ENCODE measurements around the gene ALOX12. TPM values are rescaled to one million over a fixed set of nuclear protein-coding genes. Genes with fewer than 3 reads are reported as not detected.

Gene ALOX12
- total RNA-seq, 1 donor from 2014 or later, result not detected

- peaks cover 36% of the 10 kb centered on the region for H3K4me1 Mint-ChIP-seq (ENCODE audit: low read depth)
- H3K4me3 Mint-ChIP-seq, result no peak overlapping the region
- no peak overlapping the region for H3K27ac Mint-ChIP-seq
- intact Hi-C loops (cut with micrococcal nuclease), result loop anchor here (1.0 kb wide), 1 partner anchor 339 kb away; no protein-coding TSS in a partner anchor
- no peaks in the 10 kb centered on the region for H3K9me3 Mint-ChIP-seq
- H3K27me3 Mint-ChIP-seq (ENCODE audit: insufficient read depth), result no peaks in the 10 kb centered on the region
- peaks cover 16% of the 10 kb centered on the region for H3K36me3 Mint-ChIP-seq (ENCODE audit: low read depth)
- DNase-seq (ENCODE audit: low spot score), result no peak
Observed at GRCh38 chr17:7005716-7006115, 9.9 kb downstream of the ALOX12 start.

DNA sequence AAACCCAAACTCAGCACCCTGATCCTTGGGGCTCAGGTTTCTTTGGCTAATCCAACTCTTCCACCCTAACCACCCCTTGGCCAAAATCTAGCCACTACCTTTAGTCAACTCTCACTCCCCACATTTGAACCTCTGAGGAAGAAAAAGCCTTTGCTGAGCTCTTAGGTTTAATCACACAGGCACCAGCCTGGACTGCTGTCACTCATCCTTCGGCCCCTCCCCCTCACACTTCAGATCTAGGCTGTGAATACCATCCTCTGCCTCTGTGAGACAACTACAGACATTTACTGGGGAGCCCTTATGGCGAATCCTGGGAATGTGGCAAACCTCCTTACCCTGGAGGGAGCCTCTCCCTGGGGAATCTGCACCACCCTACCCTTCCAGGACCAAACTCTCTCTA lies 11.3 kb downstream of the ALOX12 start:
- H3K9me3 Mint-ChIP-seq, result no peaks in the 10 kb centered on the region
- no peak overlapping the region for H3K4me3 Mint-ChIP-seq
- H3K27me3 Mint-ChIP-seq (ENCODE audit: insufficient read depth), result peaks cover under 1% of the 10 kb centered on the region
- DNase-seq (ENCODE audit: low spot score), result no peak
- intact Hi-C loops (cut with micrococcal nuclease), result no loop called here
- no peak overlapping the region for H3K27ac Mint-ChIP-seq
- peaks cover 9% of the 10 kb centered on the region for H3K36me3 Mint-ChIP-seq (ENCODE audit: low read depth)
- peaks cover 43% of the 10 kb centered on the region for H3K4me1 Mint-ChIP-seq (ENCODE audit: low read depth)

GRCh38 chr17:7010523-7010922 lies 14.7 kb downstream of the ALOX12 start:
- Mint-ChIP-seq H3K27me3 (ENCODE audit: insufficient read depth) (peaks cover 5% of the 10 kb centered on the region), H3K9me3 (no peaks in the 10 kb centered on the region), H3K27ac (no peak overlapping the region), H3K4me1 (ENCODE audit: low read depth) (peaks cover 40% of the 10 kb centered on the region), H3K4me3 (peak overlapping the region; percentile 68), H3K36me3 (ENCODE audit: low read depth) (peaks cover 11% of the 10 kb centered on the region)
- DNase-seq (ENCODE audit: low spot score), result no peak
- intact Hi-C loops (cut with micrococcal nuclease), result loop anchor here (5.0 to 10.0 kb wide), 3 partner anchors 253 to 1144 kb away; partner anchors contain the start of genes CYB5D1, NAA38, PER1 and TMEM88

GRCh38 chr17:7011415-7011814 lies 15.6 kb downstream of the ALOX12 start:
- H3K4me3 Mint-ChIP-seq, result peak overlapping the region; percentile 99
- DNase-seq (ENCODE audit: low spot score), result no peak
- peaks cover 13% of the 10 kb centered on the region for H3K36me3 Mint-ChIP-seq (ENCODE audit: low read depth)
- H3K4me1 Mint-ChIP-seq (ENCODE audit: low read depth), result peaks cover 49% of the 10 kb centered on the region
- no peaks in the 10 kb centered on the region for H3K9me3 Mint-ChIP-seq
- peaks cover 5% of the 10 kb centered on the region for H3K27me3 Mint-ChIP-seq (ENCODE audit: insufficient read depth)
- H3K27ac Mint-ChIP-seq, result peak overlapping the region; percentile 99
- intact Hi-C loops (cut with micrococcal nuclease), result loop anchor here (5.0 to 10.0 kb wide), 3 partner anchors 254 to 1143 kb away; partner anchors contain the start of genes CYB5D1, NAA38, PER1 and TMEM88

DNA sequence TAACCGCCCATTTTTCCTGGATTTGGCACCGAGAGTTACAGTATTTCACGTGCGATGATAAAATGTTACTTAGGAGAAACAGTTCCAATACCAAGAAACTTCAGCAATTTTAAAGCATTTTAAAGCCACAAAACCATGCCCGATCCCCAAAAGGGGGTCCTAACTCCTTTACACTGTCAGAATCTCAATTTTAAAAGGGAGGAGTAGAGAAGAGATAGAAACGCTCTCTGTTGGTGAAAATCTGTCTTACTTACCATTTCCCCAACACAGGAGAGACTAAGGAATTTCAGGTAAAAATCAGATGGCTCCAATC lies 16.0 kb downstream of the ALOX12 start:
- intact Hi-C loops (cut with micrococcal nuclease), result loop anchor here (5.0 to 10.0 kb wide), 3 partner anchors 255 to 1143 kb away; partner anchors contain the start of genes CYB5D1, NAA38, PER1 and TMEM88
- no peaks in the 10 kb centered on the region for H3K9me3 Mint-ChIP-seq
- peaks cover 18% of the 10 kb centered on the region for H3K36me3 Mint-ChIP-seq (ENCODE audit: low read depth)
- peaks cover 54% of the 10 kb centered on the region for H3K4me1 Mint-ChIP-seq (ENCODE audit: low read depth)
- H3K27me3 Mint-ChIP-seq (ENCODE audit: insufficient read depth), result peaks cover 5% of the 10 kb centered on the region
- peak overlapping the region; percentile 99 for H3K4me3 Mint-ChIP-seq
- peak overlapping the region; percentile 99 for H3K27ac Mint-ChIP-seq
- no peak for DNase-seq (ENCODE audit: low spot score)

- Mint-ChIP-seq H3K4me1 (ENCODE audit: low read depth) (peaks cover 68% of the 10 kb centered on the region), H3K36me3 (ENCODE audit: low read depth) (peaks cover 21% of the 10 kb centered on the region), H3K27ac (peak overlapping the region; percentile 99), H3K27me3 (ENCODE audit: insufficient read depth) (peaks cover 6% of the 10 kb centered on the region), H3K9me3 (no peaks in the 10 kb centered on the region), H3K4me3 (peak overlapping the region; percentile 99)
- peak; percentile 98 for DNase-seq (ENCODE audit: low spot score)
- intact Hi-C loops (cut with micrococcal nuclease), result loop anchor here (1.0 to 10.0 kb wide), 5 partner anchors 8 to 1140 kb away; partner anchors contain the start of genes C17orf100, CYB5D1, MED31 and NAA38
Observed at GRCh38 chr17:7014261-7014994, 18.6 kb downstream of the ALOX12 start.

DNA sequence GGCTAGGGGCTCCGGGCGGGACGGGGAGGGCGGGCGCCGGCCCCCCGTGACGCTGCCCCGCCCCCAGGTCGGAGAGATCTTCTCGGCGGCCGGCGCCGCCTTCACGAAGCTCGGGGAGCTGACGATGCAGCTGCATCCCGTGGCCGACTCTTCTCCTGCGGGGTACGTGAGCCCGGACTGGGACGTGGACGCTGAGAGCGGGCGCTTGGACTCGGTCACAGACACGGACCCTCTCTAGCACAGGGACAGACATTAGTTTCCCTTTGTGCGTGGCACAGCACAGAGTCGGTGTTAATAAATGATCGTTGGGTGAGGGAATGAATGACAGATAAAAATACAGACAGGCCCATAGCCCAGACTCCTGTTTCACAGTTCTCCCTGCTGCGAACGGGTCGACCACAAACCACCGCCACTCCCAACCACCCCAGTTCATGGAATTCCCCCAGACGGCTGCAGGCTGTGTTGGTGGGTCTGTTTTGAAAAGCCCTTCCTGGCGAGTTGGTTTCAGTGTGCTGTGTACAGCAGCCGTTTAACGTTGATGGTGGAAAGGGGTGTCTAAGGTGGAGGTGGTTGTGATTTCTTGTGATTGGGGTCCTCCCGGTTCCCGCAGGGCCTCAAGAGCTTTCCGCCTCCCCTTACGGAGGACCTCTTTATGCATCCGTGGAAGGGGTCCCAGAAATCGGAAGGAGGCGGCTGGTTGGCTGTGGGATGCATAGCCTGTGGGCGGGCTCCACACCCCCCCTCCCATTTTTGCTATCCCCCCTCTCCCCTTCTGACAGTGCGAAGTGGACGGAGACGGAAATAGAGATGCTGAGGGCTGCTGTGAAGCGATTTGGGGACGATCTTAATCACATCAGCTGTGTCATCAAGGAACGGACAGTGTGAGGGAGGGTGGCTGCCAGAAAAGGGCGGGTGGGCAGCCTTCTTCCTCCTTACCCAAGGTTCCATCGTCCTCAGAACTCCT lies 19.4 kb downstream of the ALOX12 start:
- DNase-seq (ENCODE audit: low spot score), result peak; percentile 83
- Mint-ChIP-seq H3K36me3 (ENCODE audit: low read depth) (peaks cover 17% of the 10 kb centered on the region), H3K9me3 (no peaks in the 10 kb centered on the region), H3K27me3 (ENCODE audit: insufficient read depth) (peaks cover 6% of the 10 kb centered on the region), H3K27ac (peak overlapping the region; percentile 94), H3K4me3 (peak overlapping the region; percentile 91), H3K4me1 (ENCODE audit: low read depth) (peaks cover 64% of the 10 kb centered on the region)
- intact Hi-C loops (cut with micrococcal nuclease), result loop anchor here (1.0 to 10.0 kb wide), 7 partner anchors 7 to 1433 kb away; partner anchors contain the start of genes C17orf100, CYB5D1, MED31 and NAA38

DNA sequence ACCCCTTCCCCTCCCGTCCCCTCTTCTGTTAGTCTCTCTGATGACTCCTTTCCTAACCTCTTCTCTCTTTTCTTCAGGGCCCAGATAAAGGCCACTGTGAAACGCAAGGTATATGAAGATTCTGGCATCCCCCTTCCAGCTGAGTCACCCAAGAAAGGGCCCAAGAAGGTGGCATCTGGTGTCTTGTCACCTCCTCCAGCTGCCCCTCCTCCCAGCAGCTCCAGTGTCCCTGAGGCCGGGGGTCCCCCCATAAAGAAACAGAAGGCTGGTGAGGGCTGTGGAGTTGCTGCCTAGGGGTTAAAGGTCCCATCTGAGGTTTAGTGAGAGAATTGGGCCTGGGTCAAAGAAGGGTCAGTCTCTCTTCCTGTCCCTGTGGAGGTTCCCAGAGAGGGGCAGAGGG lies 20.6 kb downstream of the ALOX12 start:
- Mint-ChIP-seq H3K27me3 (ENCODE audit: insufficient read depth) (peaks cover 6% of the 10 kb centered on the region), H3K4me1 (ENCODE audit: low read depth) (peaks cover 67% of the 10 kb centered on the region), H3K27ac (peak overlapping the region; percentile 94), H3K4me3 (peak overlapping the region; percentile 91), H3K36me3 (ENCODE audit: low read depth) (peaks cover 17% of the 10 kb centered on the region), H3K9me3 (no peaks in the 10 kb centered on the region)
- intact Hi-C loops (cut with micrococcal nuclease), result loop anchor here (5.0 to 10.0 kb wide), 3 partner anchors 838 to 1434 kb away; partner anchors contain the start of genes CYB5D1, NAA38, NLRP1 and PER1
- no peak for DNase-seq (ENCODE audit: low spot score)

GRCh38 chr17:7016886-7017826 lies 21.3 kb downstream of the ALOX12 start:
- Mint-ChIP-seq H3K4me1 (ENCODE audit: low read depth) (peaks cover 68% of the 10 kb centered on the region), H3K4me3 (peak overlapping the region; percentile 91), H3K27ac (peak overlapping the region; percentile 94), H3K36me3 (ENCODE audit: low read depth) (peaks cover 17% of the 10 kb centered on the region), H3K9me3 (no peaks in the 10 kb centered on the region), H3K27me3 (ENCODE audit: insufficient read depth) (peaks cover 7% of the 10 kb centered on the region)
- intact Hi-C loops (cut with micrococcal nuclease), result loop anchor here (5.0 to 10.0 kb wide), 3 partner anchors 838 to 1435 kb away; partner anchors contain the start of genes CYB5D1, NAA38, NLRP1 and PER1
- DNase-seq (ENCODE audit: low spot score), result no peak

DNA sequence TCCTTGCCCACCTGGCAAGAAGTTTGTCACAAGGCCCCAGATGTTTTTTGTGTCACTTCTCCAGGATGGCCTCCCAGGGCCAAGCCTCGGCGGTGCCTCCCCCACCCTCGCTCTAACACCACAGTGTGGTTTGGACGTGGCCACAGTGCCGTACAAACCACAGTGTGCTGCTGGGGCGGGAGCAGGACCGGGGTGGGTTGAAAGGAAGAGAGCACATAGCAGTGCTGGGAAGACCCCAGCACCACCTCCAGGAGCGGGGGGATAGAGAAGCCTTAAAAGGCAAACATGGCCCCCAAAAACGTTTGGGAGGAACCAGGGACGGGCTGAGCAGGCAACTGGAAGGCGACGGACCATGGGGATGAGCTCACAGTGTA lies 22.0 kb downstream of the ALOX12 start:
- intact Hi-C loops (cut with micrococcal nuclease), result loop anchor here (5.0 to 10.0 kb wide), 3 partner anchors 837 to 1436 kb away; partner anchors contain the start of genes CYB5D1, NAA38, NLRP1 and PER1
- Mint-ChIP-seq H3K4me1 (ENCODE audit: low read depth) (peaks cover 74% of the 10 kb centered on the region), H3K36me3 (ENCODE audit: low read depth) (peaks cover 17% of the 10 kb centered on the region), H3K9me3 (no peaks in the 10 kb centered on the region), H3K4me3 (peak overlapping the region; percentile 91), H3K27me3 (ENCODE audit: insufficient read depth) (peaks cover 3% of the 10 kb centered on the region), H3K27ac (peak overlapping the region; percentile 57)
- peak; percentile 38 for DNase-seq (ENCODE audit: low spot score)

DNA sequence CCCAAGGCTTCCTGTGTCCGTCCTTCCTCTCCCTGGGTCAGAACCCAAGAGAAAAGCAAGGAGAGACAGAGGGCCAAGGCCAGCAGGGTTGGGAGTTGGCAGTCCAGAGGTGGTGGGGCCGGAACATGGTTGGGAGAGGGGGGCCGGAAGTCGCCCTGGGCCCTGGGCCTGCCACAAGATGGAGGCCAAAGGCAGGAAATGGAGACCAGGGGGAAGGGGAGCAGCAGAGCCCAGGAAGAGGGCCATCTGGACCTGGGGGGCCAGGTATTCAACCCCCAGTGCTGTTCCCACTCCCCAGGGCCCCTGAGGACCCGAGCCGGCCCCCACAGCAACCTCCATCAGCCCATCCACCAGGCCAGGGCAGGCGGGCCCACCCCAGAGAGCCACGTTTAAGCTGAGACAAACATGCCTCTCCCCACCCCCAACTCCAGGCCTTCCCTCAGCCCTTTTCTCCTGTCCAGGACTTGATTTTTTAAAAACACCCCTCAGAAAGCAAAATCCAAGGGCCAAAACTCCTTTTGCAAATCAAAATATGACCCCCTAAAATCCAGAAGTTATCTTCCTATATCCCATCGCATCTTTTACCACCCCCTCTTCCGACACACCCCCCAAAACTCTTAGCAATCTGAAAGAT lies 22.6 kb downstream of the ALOX12 start:
- peaks cover 77% of the 10 kb centered on the region for H3K4me1 Mint-ChIP-seq (ENCODE audit: low read depth)
- peaks cover 14% of the 10 kb centered on the region for H3K36me3 Mint-ChIP-seq (ENCODE audit: low read depth)
- DNase-seq (ENCODE audit: low spot score), result no peak
- intact Hi-C loops (cut with micrococcal nuclease), result loop anchor here (5.0 to 10.0 kb wide), 3 partner anchors 836 to 1436 kb away; partner anchors contain the start of genes CYB5D1, NAA38, NLRP1 and PER1
- peaks cover 3% of the 10 kb centered on the region for H3K27me3 Mint-ChIP-seq (ENCODE audit: insufficient read depth)
- peak overlapping the region; percentile 57 for H3K27ac Mint-ChIP-seq
- peak overlapping the region; percentile 91 for H3K4me3 Mint-ChIP-seq
- H3K9me3 Mint-ChIP-seq, result no peaks in the 10 kb centered on the region
